Mesenteric fat pad (tissue), 1 donor: Measurements from ENCODE around the gene FKBP10. TPM values are rescaled to one million over a fixed set of nuclear protein-coding genes. Genes with fewer than 3 reads are reported as not detected.

Experiments used
- total RNA-seq: library from RNA; stranded (reverse); fragmentation: NEBNext Ultra II Directional; extraction: Animal tissue kit (Norgen Biotek cat#: 25700); gene quantifications from one replicate; pipeline ENCODE4 v1.2.1, GENCODE V29; 2021
- donor health status: DM: yes; HTN: yes; CAD: no.

Gene FKBP10
- total RNA-seq, 1 donor from 2014 or later, result 35.7 TPM

Other genes with a start within 250 kb of the FKBP10 start
- not detected for gene KRT9, start 240.9 kb upstream of the FKBP10 start, total RNA-seq
- gene KRT14, start 226.1 kb upstream of the FKBP10 start, total RNA-seq, result 1.00 TPM
- 5.5 TPM for gene KRT16, start 200.2 kb upstream of the FKBP10 start, total RNA-seq
- gene KRT17, start 188.4 kb upstream of the FKBP10 start, total RNA-seq, result not detected
- gene EIF1, start 124.1 kb upstream of the FKBP10 start, total RNA-seq, result 972 TPM
- gene GAST, start 100.7 kb upstream of the FKBP10 start, total RNA-seq, result not detected
- gene HAP1, start 78.4 kb upstream of the FKBP10 start, total RNA-seq, result 0.13 TPM
- gene JUP, start 26.3 kb upstream of the FKBP10 start, total RNA-seq, result 16.2 TPM
- gene P3H4, start 1.1 kb upstream of the FKBP10 start, total RNA-seq, result 5.6 TPM
- gene NT5C3B, start 23.2 kb downstream of the FKBP10 start, total RNA-seq, result 43.8 TPM
- 0.74 TPM for gene KLHL10, start 24.8 kb downstream of the FKBP10 start, total RNA-seq
- 10.8 TPM for gene KLHL11, start 52.4 kb downstream of the FKBP10 start, total RNA-seq
- 140 TPM for gene ACLY, start 105.9 kb downstream of the FKBP10 start, total RNA-seq
- gene ODAD4, start 117.6 kb downstream of the FKBP10 start, total RNA-seq, result 0.48 TPM
- 84.0 TPM for gene CNP, start 153.8 kb downstream of the FKBP10 start, total RNA-seq
- gene DNAJC7, start 204.4 kb downstream of the FKBP10 start, total RNA-seq, result 74.8 TPM
- gene NKIRAS2, start 207.1 kb downstream of the FKBP10 start, total RNA-seq, result 30.9 TPM
- gene C17orf113, start 237.6 kb downstream of the FKBP10 start, total RNA-seq, result 0.13 TPM